ENCODE measurements around the gene PLEKHA4. TPM values are rescaled to one million over a fixed set of nuclear protein-coding genes. Genes with fewer than 3 reads are reported as not detected.

The PLEKHA4 gene
- total and polyA plus RNA-seq, 4 donors: 4.4 to 17.2 (median 6.3) TPM

- TF ChIP-seq ATF3 (IDR thresholded peaks at IDR 0.05) (no peak), RXRA (IDR thresholded peaks at IDR 0.05) (peak; percentile 50 to 71), FOXA1 (IDR thresholded peaks at IDR 0.05) (no peak), EGR1 (IDR thresholded peaks at IDR 0.05; ENCODE audit: low read depth in 2 of 2) (peak; percentile 22 to 43)
Observed at GRCh38 chr19:48812094-48812929, 56.1 kb downstream of the PLEKHA4 start (continued).

- Histone ChIP-seq H3K9ac (ENCODE audit: low read depth in 1 of 2, low read length in 2 of 2) (peak overlapping the region in 1 of 2 donors; percentile 1), H3K36me3 (ENCODE audit: control insufficient read depth in 4 of 4, insufficient read depth in 3 of 4, low read depth in 1 of 4, low read length in 3 of 4) (peaks cover 0 to 3% (median 0%) of the 10 kb centered on the region in 4 donors), H3K27ac (ENCODE audit: low read depth in 1 of 2, low read length in 2 of 2) (peak overlapping the region; percentile 55 to 71), H3K4me1 (ENCODE audit: control insufficient read depth in 4 of 4, insufficient read depth in 4 of 4, low read length in 3 of 4) (peaks cover 7 to 53% (median 40%) of the 10 kb centered on the region in 4 donors), H3K27me3 (ENCODE audit: control insufficient read depth in 4 of 4, insufficient read depth in 4 of 4, low read length in 3 of 4) (no peaks in the 10 kb centered on the region), H3K9me3 (ENCODE audit: control insufficient read depth in 4 of 4, low read length in 3 of 4) (no peaks in the 10 kb centered on the region), H3K4me3 (ENCODE audit: low read depth in 1 of 3, low read length in 3 of 3) (peak overlapping the region in 1 of 3 donors; percentile 57)
- 15% methylated on average over 7 of the region's 7 CpGs for WGBS
- no peak for TF ChIP-seq ATF3 (IDR thresholded peaks at IDR 0.05)
- TF ChIP-seq NR2F2 (IDR thresholded peaks at IDR 0.05): no peak
- TF ChIP-seq RAD21 (IDR thresholded peaks at IDR 0.05): no peak
- TF ChIP-seq TAF1 (conservative IDR thresholded peaks at IDR 0.05): no peak
- no peak for DNase-seq (ENCODE audit: low spot score)
Observed at GRCh38 chr19:48810151-48810550, 58.3 kb downstream of the PLEKHA4 start.

- DNase-seq (ENCODE audit: low spot score): no peak
- Histone ChIP-seq H3K4me1 (ENCODE audit: control insufficient read depth in 4 of 4, insufficient read depth in 4 of 4, low read length in 3 of 4) (peaks cover 2 to 53% (median 36%) of the 10 kb centered on the region in 4 donors), H3K36me3 (ENCODE audit: control insufficient read depth in 4 of 4, insufficient read depth in 3 of 4, low read depth in 1 of 4, low read length in 3 of 4) (peaks cover 0 to 3% (median 0%) of the 10 kb centered on the region in 4 donors), H3K9me3 (ENCODE audit: control insufficient read depth in 4 of 4, low read length in 3 of 4) (no peaks in the 10 kb centered on the region), H3K27ac (ENCODE audit: low read depth in 1 of 2, low read length in 2 of 2) (peak overlapping the region; percentile 87 to 93), H3K27me3 (ENCODE audit: control insufficient read depth in 4 of 4, insufficient read depth in 4 of 4, low read length in 3 of 4) (no peaks in the 10 kb centered on the region), H3K4me3 (ENCODE audit: low read depth in 1 of 3, low read length in 3 of 3) (peak overlapping the region; percentile 60 to 70 (median 60)), H3K9ac (ENCODE audit: low read depth in 1 of 2, low read length in 2 of 2) (peak overlapping the region; percentile 12 to 82)
- TF ChIP-seq HNF4A (conservative IDR thresholded peaks at IDR 0.05) (peak; percentile 46 to 59), FOXA1 (IDR thresholded peaks at IDR 0.05) (no peak), SP1 (IDR thresholded peaks at IDR 0.05) (peak; percentile 63), RXRA (IDR thresholded peaks at IDR 0.05) (peak; percentile 83 to 92), REST (IDR thresholded peaks at IDR 0.05) (peak; percentile 16), NR2F2 (IDR thresholded peaks at IDR 0.05) (peak; percentile 80), HNF4G (IDR thresholded peaks at IDR 0.05) (peak; percentile 38), RAD21 (IDR thresholded peaks at IDR 0.05) (peak in 1 of 2 donors; percentile 28), MAX (IDR thresholded peaks at IDR 0.05) (peak; percentile 13), JUND (IDR thresholded peaks at IDR 0.05) (no peak)
- 36% methylated on average over 13 of the region's 13 CpGs for WGBS
Observed at GRCh38 chr19:48807590-48808308, 60.7 kb downstream of the PLEKHA4 start.

Measured in liver (tissue), 9 donors.